ENCODE results near the gene TMEM69.

- TF ChIP-seq EZH2phosphoT487 (IDR thresholded peaks at IDR 0.05; ENCODE audit: insufficient read depth, low read depth) (no peak), EZH2 (IDR thresholded peaks at IDR 0.05; ENCODE audit: insufficient read depth, poor library complexity, severe bottlenecking) (no peak)
Measured at GRCh38 chr1:45685308-45686014, 2.5 kb upstream of the TMEM69 start.

Measured in GM23248 (cell line).